22Rv1 (cell line): Measurements from ENCODE around the gene CREB5.

Experiments
- H3K27ac ChIP-seq: fragments of 450-650 bp; 2 replicates; pipeline ENCODE4 v1.5.1; 2017
- CTCF ChIP-seq: fragments of 450-650 bp; IDR thresholded peaks from 2 replicates; pipeline ENCODE4 v1.5.1; 2017; ENCODE audit warnings: mild to moderate bottlenecking
- ZFX ChIP-seq: fragments of 450-650 bp; IDR thresholded peaks from 2 replicates; pipeline ENCODE4 v1.6.1; 2017; ENCODE audit warnings: antibody characterized with exemption, borderline replicate concordance

The CREB5 gene

GRCh38 chr7:28668085-28668484 lies 255.8 kb downstream of the CREB5 start:
- TF ChIP-seq CTCF: no peak
- TF ChIP-seq ZFX: no peak
- H3K27ac ChIP-seq: no peak overlapping the region

GRCh38 chr7:28669330-28669729 lies 257.0 kb downstream of the CREB5 start:
- no peak overlapping the region for H3K27ac ChIP-seq
- TF ChIP-seq ZFX: no peak

DNA sequence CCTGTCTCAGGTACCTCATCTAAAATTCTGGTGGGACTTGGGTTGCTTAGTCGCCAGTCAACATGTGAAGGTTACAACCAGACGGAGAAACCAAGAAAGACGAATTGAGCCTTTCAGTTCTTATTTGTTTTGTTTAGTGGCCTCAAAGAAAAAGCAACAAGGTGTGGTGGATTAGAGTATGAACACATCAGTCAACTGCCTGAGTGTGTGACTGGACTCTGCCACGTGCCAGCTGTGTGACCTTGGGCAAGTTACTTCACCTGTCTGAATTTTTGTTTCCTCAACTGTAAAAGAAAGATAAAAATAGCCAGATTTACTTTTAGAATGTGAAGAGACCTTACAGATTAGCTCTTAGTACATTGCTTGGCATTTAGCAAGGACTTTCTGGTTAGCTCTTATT lies 259.2 kb downstream of the CREB5 start:
- no peak overlapping the region for H3K27ac ChIP-seq
- no peak for TF ChIP-seq CTCF
- no peak for TF ChIP-seq ZFX

DNA sequence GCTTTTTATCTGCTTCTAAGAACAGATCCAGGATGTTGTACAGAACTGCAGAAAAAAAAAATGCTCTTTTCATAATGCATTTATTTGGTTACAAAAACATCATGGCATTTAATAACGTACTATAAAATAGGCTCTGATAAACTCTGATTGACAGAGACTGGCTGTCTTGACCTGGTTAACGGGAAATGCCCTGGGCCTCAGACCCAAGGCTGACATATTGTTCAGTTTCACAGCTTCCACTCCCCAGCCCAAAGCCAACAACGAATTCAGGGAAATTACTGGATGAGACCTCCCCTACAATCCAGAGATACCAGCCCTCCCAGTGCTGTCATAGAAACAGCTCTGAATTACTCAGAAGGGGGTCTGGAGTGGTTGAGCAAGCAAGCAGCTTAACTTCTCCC lies 260.1 kb downstream of the CREB5 start:
- no peak overlapping the region for H3K27ac ChIP-seq
- no peak for TF ChIP-seq ZFX
- no peak for TF ChIP-seq CTCF

- no peak overlapping the region for H3K27ac ChIP-seq
Measured at GRCh38 chr7:28674359-28674782, 262.1 kb downstream of the CREB5 start.

DNA sequence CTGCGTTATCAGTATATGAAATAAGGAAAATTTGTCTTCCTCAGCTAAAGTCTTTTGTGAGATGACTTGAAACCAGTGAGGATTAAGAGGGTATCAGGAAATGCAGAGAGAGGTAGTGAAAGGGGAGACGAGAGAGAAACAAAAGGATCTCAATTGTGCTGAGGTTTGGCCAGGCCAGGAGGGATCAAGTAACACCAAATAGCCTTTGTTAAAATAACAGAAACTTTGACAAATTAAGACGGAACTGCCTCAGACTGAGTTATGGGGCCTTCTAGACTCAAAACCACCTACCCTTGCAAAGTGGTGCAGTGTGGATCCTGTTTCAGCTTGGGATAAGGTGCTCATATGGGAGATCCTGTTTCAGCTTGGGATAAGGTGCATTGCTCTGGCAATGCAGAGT lies 263.1 kb downstream of the CREB5 start:
- no peak overlapping the region for H3K27ac ChIP-seq
- no peak for TF ChIP-seq CTCF
- TF ChIP-seq ZFX: no peak

More at GRCh38 chr7:28674359-28674782, 262.1 kb downstream of the CREB5 start:
- no peak for TF ChIP-seq ZFX

DNA sequence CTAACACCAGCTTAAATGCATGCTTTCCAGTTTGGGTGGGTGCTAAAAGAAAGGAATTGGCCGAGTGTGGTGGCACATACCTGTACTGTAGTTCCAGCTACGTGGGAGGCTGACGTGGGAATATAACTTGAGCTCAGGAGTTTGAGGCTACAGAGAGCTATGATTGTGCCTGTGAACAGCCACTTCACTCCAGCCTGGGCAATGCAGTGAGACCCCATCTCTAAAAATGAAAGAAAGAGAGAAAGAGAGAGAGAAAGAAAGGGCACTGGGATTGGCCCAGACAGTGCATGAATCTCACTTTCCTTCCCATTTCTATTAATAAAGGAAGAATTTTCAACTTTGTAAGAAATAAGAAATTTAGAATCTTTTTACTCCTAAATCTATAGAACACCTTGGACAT lies 265.4 kb downstream of the CREB5 start:
- no peak overlapping the region for H3K27ac ChIP-seq
- TF ChIP-seq ZFX: no peak
- TF ChIP-seq CTCF: no peak

DNA sequence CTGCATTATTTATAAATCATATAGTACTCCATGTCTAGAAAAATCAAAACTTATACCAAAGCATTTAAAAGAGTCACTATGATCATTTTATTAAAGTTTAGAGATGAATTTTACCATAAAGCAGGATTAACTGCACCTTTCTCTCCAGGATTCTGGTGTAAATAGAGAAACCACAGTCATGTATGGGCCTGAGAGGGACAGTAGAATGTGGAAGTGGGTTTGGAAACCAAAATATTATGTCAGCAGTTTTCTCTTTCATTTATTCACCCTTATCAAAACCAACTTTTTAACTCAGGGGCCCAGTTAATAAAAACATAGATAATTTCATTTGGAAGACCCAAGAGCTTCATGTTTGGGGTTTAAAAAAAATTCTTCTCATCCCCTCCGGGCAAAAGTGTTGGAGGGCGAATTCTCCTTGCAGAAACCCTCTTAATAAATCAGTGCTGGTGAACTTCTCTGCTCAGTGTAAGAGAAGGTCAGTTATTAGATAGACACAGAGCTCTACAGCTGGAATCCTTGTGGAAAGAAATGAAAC lies 266.2 kb downstream of the CREB5 start:
- no peak overlapping the region for H3K27ac ChIP-seq
- no peak for TF ChIP-seq ZFX
- no peak for TF ChIP-seq CTCF
